HK-2 (cell line): ENCODE data around the gene STEAP4.
"Not testable (repeated sequence)": the region's sequence is repeated elsewhere in the genome, so short reads cannot be mapped to it uniquely, and the experiment has no call there.

Experiments used
- DNase-seq: peaks from one replicate; pipeline ENCODE4 v3.0.0-alpha.2; 2018; ENCODE audit not compliant: unreplicated experiment

STEAP4 gene

GRCh38 chr7:88268858-88269257, 37.8 kb downstream of the STEAP4 start:
- no peak for DNase-seq

GRCh38 chr7:88268051-88268450, 38.6 kb downstream of the STEAP4 start:
- no peak for DNase-seq

- DNase-seq, result no peak
Observed at GRCh38 chr7:88267421-88267820, 39.3 kb downstream of the STEAP4 start.

GRCh38 chr7:88264987-88265386, 41.7 kb downstream of the STEAP4 start:
- not testable (repeated sequence) for DNase-seq

GRCh38 chr7:88262562-88262961, 44.1 kb downstream of the STEAP4 start:
- no peak for DNase-seq

GRCh38 chr7:88260719-88261118, 46.0 kb downstream of the STEAP4 start:
- no peak for DNase-seq

- no peak for DNase-seq
Observed at GRCh38 chr7:88259656-88260380, 46.9 kb downstream of the STEAP4 start.

- not testable (repeated sequence) for DNase-seq
Observed at GRCh38 chr7:88258296-88258695, 48.4 kb downstream of the STEAP4 start.

GRCh38 chr7:88256906-88257305, 49.8 kb downstream of the STEAP4 start:
- no peak for DNase-seq

- peak; percentile 84 for DNase-seq
Observed at GRCh38 chr7:88254721-88255424, 51.8 kb downstream of the STEAP4 start.

GRCh38 chr7:88253640-88254039, 53.1 kb downstream of the STEAP4 start:
- no peak for DNase-seq

- DNase-seq, result no peak
Observed at GRCh38 chr7:88244258-88244657, 62.4 kb downstream of the STEAP4 start.

- no peak for DNase-seq
Observed at GRCh38 chr7:88243345-88243909, 63.3 kb downstream of the STEAP4 start.

GRCh38 chr7:88239852-88240251, 66.8 kb downstream of the STEAP4 start:
- DNase-seq, result no peak

GRCh38 chr7:88233828-88234227, 72.9 kb downstream of the STEAP4 start:
- DNase-seq, result no peak

GRCh38 chr7:88230646-88231045, 76.0 kb downstream of the STEAP4 start:
- no peak for DNase-seq

- no peak for DNase-seq
Observed at GRCh38 chr7:88229302-88229995, 77.2 kb downstream of the STEAP4 start.

GRCh38 chr7:88226886-88227516, 79.7 kb downstream of the STEAP4 start:
- DNase-seq, result peak; percentile 57

GRCh38 chr7:88226201-88226600, 80.5 kb downstream of the STEAP4 start:
- no peak for DNase-seq

- DNase-seq, result no peak
Observed at GRCh38 chr7:88224601-88225275, 82.0 kb downstream of the STEAP4 start.

- no peak for DNase-seq
Observed at GRCh38 chr7:88223265-88223664, 83.4 kb downstream of the STEAP4 start.
